Dedifferentiated amniotic fluid mesenchymal stem cell (primary cell): ENCODE results near the gene NEURL1.
"Not testable (repeated sequence)": the region's sequence is repeated elsewhere in the genome, so short reads cannot be mapped to it uniquely, and the experiment has no call there.

Experiments
- DNase-seq: peaks from one replicate; pipeline ENCODE4 v3.0.0-alpha.2; 2016; ENCODE audit errors: extremely low spot score

Gene NEURL1

GRCh38 chr10:103514244-103514643, 20.7 kb downstream of the NEURL1 start:
- DNase-seq: no peak

- no peak for DNase-seq
Observed at GRCh38 chr10:103517234-103518085, 24.0 kb downstream of the NEURL1 start.

GRCh38 chr10:103519798-103520197, 26.3 kb downstream of the NEURL1 start:
- DNase-seq: no peak

- not testable (repeated sequence) for DNase-seq
Observed at GRCh38 chr10:103522006-103522405, 28.5 kb downstream of the NEURL1 start.

- no peak for DNase-seq
Observed at GRCh38 chr10:103523683-103524082, 30.2 kb downstream of the NEURL1 start.

- no peak for DNase-seq
Observed at GRCh38 chr10:103525901-103526300, 32.4 kb downstream of the NEURL1 start.

- DNase-seq: not testable (repeated sequence)
Observed at GRCh38 chr10:103527476-103527875, 34.0 kb downstream of the NEURL1 start.

- DNase-seq: no peak
Observed at GRCh38 chr10:103528549-103528948, 35.0 kb downstream of the NEURL1 start.

- no peak for DNase-seq
Observed at GRCh38 chr10:103529539-103529938, 36.0 kb downstream of the NEURL1 start.

GRCh38 chr10:103533827-103534226, 40.3 kb downstream of the NEURL1 start:
- no peak for DNase-seq

- DNase-seq: no peak
Observed at GRCh38 chr10:103534621-103535498, 41.4 kb downstream of the NEURL1 start.

- DNase-seq: no peak
Observed at GRCh38 chr10:103535595-103535994, 42.1 kb downstream of the NEURL1 start.

- DNase-seq: no peak
Observed at GRCh38 chr10:103539751-103540150, 46.2 kb downstream of the NEURL1 start.

- DNase-seq: no peak
Observed at GRCh38 chr10:103540722-103541121, 47.2 kb downstream of the NEURL1 start.

- DNase-seq: no peak
Observed at GRCh38 chr10:103541616-103542015, 48.1 kb downstream of the NEURL1 start.

GRCh38 chr10:103542764-103543616, 49.5 kb downstream of the NEURL1 start:
- DNase-seq: peak; percentile 36

GRCh38 chr10:103543617-103544525, 50.4 kb downstream of the NEURL1 start:
- no peak for DNase-seq

GRCh38 chr10:103544657-103545310, 51.3 kb downstream of the NEURL1 start:
- no peak for DNase-seq

GRCh38 chr10:103545366-103545765, 51.9 kb downstream of the NEURL1 start:
- DNase-seq: no peak

- no peak for DNase-seq
Observed at GRCh38 chr10:103545771-103546281, 52.3 kb downstream of the NEURL1 start.
